GM12892 (cell line): ENCODE measurements around the gene BAHD1.

Experiments
- POLR2A ChIP-seq: IDR thresholded peaks from 2 replicates; pipeline ENCODE4 v1.6.1; 2011; ENCODE audit warnings: low read depth, low read length, control low read depth
- POLR2AphosphoS5 ChIP-seq: IDR thresholded peaks from 2 replicates; pipeline ENCODE4 v1.6.1; 2011; ENCODE audit warnings: low read depth, low read length, control low read depth
- TAF1 ChIP-seq: IDR thresholded peaks from 2 replicates; pipeline ENCODE4 v1.6.1; 2011; ENCODE audit warnings: low read depth, mild to moderate bottlenecking, control low read depth, low read length, borderline replicate concordance

DNA sequence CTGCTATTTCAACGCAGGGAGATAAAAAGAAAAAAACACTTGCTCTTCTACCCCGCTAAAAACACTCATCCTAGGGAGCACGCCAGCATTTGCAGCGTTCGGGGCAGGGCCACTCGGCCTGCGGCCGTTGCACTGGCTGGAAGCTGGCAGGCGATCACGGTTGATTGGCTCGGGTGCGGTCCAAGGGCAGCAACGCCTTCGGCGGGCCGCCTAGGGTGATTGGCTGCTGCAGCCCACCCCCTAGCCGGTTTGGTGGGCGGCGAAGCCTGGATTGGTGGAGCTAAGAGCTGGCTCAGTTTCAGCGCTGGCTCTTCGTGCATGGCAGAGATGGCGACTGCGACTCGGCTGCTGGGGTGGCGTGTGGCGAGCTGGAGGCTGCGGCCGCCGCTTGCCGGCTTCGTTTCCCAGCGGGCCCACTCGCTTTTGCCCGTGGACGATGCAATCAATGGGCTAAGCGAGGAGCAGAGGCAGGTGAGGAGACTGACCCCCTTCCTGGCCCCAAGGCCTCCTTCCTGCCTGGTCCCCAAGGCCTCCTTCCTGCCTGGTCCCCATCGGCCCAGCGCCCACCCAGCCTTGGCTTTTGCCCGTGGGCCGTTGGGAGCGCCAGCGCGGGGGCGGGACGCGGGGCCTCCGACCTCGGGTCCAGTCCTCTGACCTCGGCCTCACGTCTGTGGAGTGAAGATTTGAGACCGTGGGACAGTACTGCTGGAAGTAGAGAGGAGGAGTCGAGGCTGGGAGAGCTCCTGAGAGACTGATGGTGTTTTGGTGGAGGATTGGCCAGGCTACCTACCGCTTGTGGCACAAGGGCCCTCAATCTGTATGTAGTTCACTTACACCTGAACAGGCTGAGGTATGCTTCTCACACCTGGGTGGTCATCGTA, 35.0 kb upstream of the BAHD1 start, which contains the start of gene IVD:
- peak; percentile 86 for TF ChIP-seq POLR2A
- peak; percentile 74; the same call in 1 of the 2 replicates for TF ChIP-seq POLR2AphosphoS5
- peak; percentile 79 for TF ChIP-seq TAF1
